GM23338 (cell line): Measurements from ENCODE around the gene PTPRC.

Source experiments
- CREB1 ChIP-seq: fragments of 250-450 bp; sonication (Bioruptor Pico); IDR thresholded peaks from 2 replicates; pipeline ENCODE4 v1.5.0; 2020; ENCODE audit warnings: low read depth, mild to moderate bottlenecking, moderate library complexity
- EZH2 ChIP-seq: fragments of 200-600 bp; sonication (generic); IDR thresholded peaks from one replicate; pipeline ENCODE4 v1.8.0; 2017; ENCODE audit warnings: antibody characterized with exemption, mild to moderate bottlenecking, low read depth; ENCODE audit not compliant: unreplicated experiment
- EZH2phosphoT487 ChIP-seq: fragments of 200-600 bp; sonication (generic); IDR thresholded peaks from one replicate; pipeline ENCODE4 v1.8.1; 2018; ENCODE audit warnings: antibody characterized with exemption; ENCODE audit not compliant: unreplicated experiment
- JUNB ChIP-seq: IDR thresholded peaks from one replicate; pipeline ENCODE4 v1.6.1; 2016; ENCODE audit warnings: antibody characterized with exemption; ENCODE audit not compliant: unreplicated experiment
- NANOG ChIP-seq: IDR thresholded peaks from 2 replicates; pipeline ENCODE4 v1.6.1; 2016; ENCODE audit warnings: antibody characterized with exemption, borderline replicate concordance
- POLR2AphosphoS5 ChIP-seq: IDR thresholded peaks from 2 replicates; pipeline ENCODE4 v1.6.1; 2016; ENCODE audit warnings: antibody characterized with exemption, low read depth
- STAT1 ChIP-seq: IDR thresholded peaks from one replicate; pipeline ENCODE4 v1.6.1; 2016; ENCODE audit warnings: antibody characterized with exemption; ENCODE audit not compliant: unreplicated experiment
- ZNF114 ChIP-seq: fragments of 250-450 bp; sonication (Bioruptor Pico); IDR thresholded peaks from 2 replicates; pipeline ENCODE4 v1.5.0; 2020; ENCODE audit warnings: mild to moderate bottlenecking, moderate library complexity
- ZNF331 ChIP-seq: fragments of 250-450 bp; sonication (Bioruptor Pico); IDR thresholded peaks from 2 replicates; pipeline ENCODE4 v1.5.0; 2020; ENCODE audit warnings: low read depth, mild to moderate bottlenecking, moderate library complexity
- ZNF462 ChIP-seq: fragments of 250-450 bp; sonication (Bioruptor Pico); IDR thresholded peaks from 2 replicates; pipeline ENCODE4 v1.5.0; 2020; ENCODE audit warnings: mild to moderate bottlenecking, moderate library complexity
- TF ChIP-seq, protein P1 (sequence below), 2 experiments: fragments of 200-600 bp in 1 of 2; sonication (generic) in 1 of 2; conservative IDR thresholded peaks; 2 replicates each; pipeline versions ENCODE4 v1.5.1 to v1.6.1; 2016 to 2017; ENCODE audit warnings: antibody characterized with exemption in 2 of 2, low read depth in 2 of 2, mild to moderate bottlenecking in 2 of 2, moderate library complexity in 1 of 2
- TF ChIP-seq, protein P2 (sequence below): IDR thresholded peaks from 2 replicates; pipeline ENCODE4 v1.6.1; 2016; ENCODE audit warnings: antibody characterized with exemption
- TF ChIP-seq, protein P3 (sequence below): IDR thresholded peaks from one replicate; pipeline ENCODE4 v1.6.1; 2018; ENCODE audit warnings: antibody characterized with exemption; ENCODE audit not compliant: unreplicated experiment

DNA sequence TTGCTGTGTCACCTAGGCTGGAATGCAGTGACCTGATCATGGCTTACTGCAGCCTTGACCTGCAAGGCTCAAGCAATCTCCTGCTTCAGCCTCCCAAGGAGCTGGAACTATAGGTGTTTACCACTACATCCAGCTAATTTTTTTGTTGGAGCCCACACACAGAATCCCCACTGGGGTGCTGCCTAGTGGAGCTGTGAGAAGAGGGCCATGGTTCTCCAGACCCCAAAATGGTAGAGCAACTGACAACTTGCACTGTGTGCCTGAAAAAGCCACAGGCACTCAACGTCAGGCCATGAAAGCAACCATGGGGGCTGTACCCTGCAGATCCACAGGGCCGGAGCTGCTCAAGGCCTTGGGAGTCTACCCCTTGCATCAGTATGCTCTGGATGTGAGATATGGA lies 39.1 kb upstream of the PTPRC start:
- TF ChIP-seq NANOG = no peak
- no peak for TF ChIP-seq POLR2AphosphoS5
- TF ChIP-seq, protein P1, sequence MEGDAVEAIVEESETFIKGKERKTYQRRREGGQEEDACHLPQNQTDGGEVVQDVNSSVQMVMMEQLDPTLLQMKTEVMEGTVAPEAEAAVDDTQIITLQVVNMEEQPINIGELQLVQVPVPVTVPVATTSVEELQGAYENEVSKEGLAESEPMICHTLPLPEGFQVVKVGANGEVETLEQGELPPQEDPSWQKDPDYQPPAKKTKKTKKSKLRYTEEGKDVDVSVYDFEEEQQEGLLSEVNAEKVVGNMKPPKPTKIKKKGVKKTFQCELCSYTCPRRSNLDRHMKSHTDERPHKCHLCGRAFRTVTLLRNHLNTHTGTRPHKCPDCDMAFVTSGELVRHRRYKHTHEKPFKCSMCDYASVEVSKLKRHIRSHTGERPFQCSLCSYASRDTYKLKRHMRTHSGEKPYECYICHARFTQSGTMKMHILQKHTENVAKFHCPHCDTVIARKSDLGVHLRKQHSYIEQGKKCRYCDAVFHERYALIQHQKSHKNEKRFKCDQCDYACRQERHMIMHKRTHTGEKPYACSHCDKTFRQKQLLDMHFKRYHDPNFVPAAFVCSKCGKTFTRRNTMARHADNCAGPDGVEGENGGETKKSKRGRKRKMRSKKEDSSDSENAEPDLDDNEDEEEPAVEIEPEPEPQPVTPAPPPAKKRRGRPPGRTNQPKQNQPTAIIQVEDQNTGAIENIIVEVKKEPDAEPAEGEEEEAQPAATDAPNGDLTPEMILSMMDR (conservative IDR thresholded peaks at IDR 0.05; ENCODE audit: low read depth in 2 of 2) = no peak
- no peak for TF ChIP-seq EZH2
- no peak for TF ChIP-seq CREB1
- TF ChIP-seq ZNF114 = no peak
- TF ChIP-seq JUNB = no peak
- TF ChIP-seq, protein P2, sequence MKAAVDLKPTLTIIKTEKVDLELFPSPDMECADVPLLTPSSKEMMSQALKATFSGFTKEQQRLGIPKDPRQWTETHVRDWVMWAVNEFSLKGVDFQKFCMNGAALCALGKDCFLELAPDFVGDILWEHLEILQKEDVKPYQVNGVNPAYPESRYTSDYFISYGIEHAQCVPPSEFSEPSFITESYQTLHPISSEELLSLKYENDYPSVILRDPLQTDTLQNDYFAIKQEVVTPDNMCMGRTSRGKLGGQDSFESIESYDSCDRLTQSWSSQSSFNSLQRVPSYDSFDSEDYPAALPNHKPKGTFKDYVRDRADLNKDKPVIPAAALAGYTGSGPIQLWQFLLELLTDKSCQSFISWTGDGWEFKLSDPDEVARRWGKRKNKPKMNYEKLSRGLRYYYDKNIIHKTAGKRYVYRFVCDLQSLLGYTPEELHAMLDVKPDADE = no peak
- no peak for TF ChIP-seq EZH2phosphoT487
- TF ChIP-seq, protein P3, sequence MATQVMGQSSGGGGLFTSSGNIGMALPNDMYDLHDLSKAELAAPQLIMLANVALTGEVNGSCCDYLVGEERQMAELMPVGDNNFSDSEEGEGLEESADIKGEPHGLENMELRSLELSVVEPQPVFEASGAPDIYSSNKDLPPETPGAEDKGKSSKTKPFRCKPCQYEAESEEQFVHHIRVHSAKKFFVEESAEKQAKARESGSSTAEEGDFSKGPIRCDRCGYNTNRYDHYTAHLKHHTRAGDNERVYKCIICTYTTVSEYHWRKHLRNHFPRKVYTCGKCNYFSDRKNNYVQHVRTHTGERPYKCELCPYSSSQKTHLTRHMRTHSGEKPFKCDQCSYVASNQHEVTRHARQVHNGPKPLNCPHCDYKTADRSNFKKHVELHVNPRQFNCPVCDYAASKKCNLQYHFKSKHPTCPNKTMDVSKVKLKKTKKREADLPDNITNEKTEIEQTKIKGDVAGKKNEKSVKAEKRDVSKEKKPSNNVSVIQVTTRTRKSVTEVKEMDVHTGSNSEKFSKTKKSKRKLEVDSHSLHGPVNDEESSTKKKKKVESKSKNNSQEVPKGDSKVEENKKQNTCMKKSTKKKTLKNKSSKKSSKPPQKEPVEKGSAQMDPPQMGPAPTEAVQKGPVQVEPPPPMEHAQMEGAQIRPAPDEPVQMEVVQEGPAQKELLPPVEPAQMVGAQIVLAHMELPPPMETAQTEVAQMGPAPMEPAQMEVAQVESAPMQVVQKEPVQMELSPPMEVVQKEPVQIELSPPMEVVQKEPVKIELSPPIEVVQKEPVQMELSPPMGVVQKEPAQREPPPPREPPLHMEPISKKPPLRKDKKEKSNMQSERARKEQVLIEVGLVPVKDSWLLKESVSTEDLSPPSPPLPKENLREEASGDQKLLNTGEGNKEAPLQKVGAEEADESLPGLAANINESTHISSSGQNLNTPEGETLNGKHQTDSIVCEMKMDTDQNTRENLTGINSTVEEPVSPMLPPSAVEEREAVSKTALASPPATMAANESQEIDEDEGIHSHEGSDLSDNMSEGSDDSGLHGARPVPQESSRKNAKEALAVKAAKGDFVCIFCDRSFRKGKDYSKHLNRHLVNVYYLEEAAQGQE = no peak
- TF ChIP-seq ZNF331 (CRISPR knock-in tag) = no peak
- TF ChIP-seq STAT1 = no peak
- TF ChIP-seq ZNF462 (CRISPR knock-in tag) = no peak
